Esophagus squamous epithelium (tissue), 5 donors: ENCODE data around the gene ADGRG2. TPM values are rescaled to one million over a fixed set of nuclear protein-coding genes. Genes with fewer than 3 reads are reported as not detected.

ENCODE experiments used
- DNase-seq: peaks from one replicate; lab custom pipeline; 2025; lab: John Stamatoyannopoulos, UW
- H3K27ac ChIP-seq, 4 donors: fragments of 200-600 bp; sonication (generic); one replicate each; pipeline ENCODE4 v1.5.1; 2016 to 2019; ENCODE audit warnings: mild to moderate bottlenecking in 1 of 4
- H3K27me3 ChIP-seq, 4 donors: fragments of 200-600 bp; sonication (generic); 1 replicate in 3 of 4; 2 replicates in 1 of 4; pipeline versions ENCODE4 v1.5.1 to v1.6.0; 2017 to 2021; ENCODE audit warnings: antibody characterized with exemption in 1 of 4
- H3K36me3 ChIP-seq, 3 donors: fragments of 200-600 bp; sonication (generic); one replicate each; pipeline ENCODE4 v1.5.1; 2016 to 2019
- H3K4me1 ChIP-seq, 3 donors: fragments of 200-600 bp; sonication (generic); one replicate each; pipeline ENCODE4 v1.5.1; 2017 to 2019
- H3K4me3 ChIP-seq, 4 donors: fragments of 200-600 bp; sonication (generic); 1 replicate in 3 of 4; 2 replicates in 1 of 4; pipeline ENCODE4 v1.5.1; 2016 to 2019; ENCODE audit warnings: mild to moderate bottlenecking in 2 of 4, moderate library complexity in 1 of 4
- H3K9me3 ChIP-seq, 3 donors: fragments of 200-600 bp; sonication (generic); one replicate each; pipeline ENCODE4 v1.5.1; 2016 to 2019
- CTCF ChIP-seq, 6 experiments: fragments of 450-650 bp in 4 of 6; fragments of 200-600 bp in 2 of 6; sonication (generic) in 2 of 6; IDR thresholded peaks; one replicate each; pipeline ENCODE4 v1.5.1; 2016 to 2019; ENCODE audit warnings: antibody characterized with exemption in 6 of 6, mild to moderate bottlenecking in 4 of 6, moderate library complexity in 4 of 6
- POLR2A ChIP-seq, 4 donors: fragments of 450-650 bp; IDR thresholded peaks; one replicate each; pipeline ENCODE4 v1.6.1; 2017; ENCODE audit warnings: antibody characterized with exemption in 4 of 4, mild to moderate bottlenecking in 4 of 4, moderate library complexity in 3 of 4
- WGBS, 2 donors: methylation state at CpG; one replicate each; pipeline ENCODE4 v1.1.5; 2018; 5-methylcytosine and 5-hydroxymethylcytosine counted together
- intact Hi-C: fragments of 100-400 bp; cut with DNase I; formaldehyde crosslinking; loops from one replicate; pipeline ENCODE4 v1.15.0; 2022
- total RNA-seq, 4 donors: library from RNA; depleted of rRNA; stranded (reverse); fragments of >200 nt; gene quantifications; one replicate each; pipeline ENCODE4 v1.1.0, GENCODE V29; 2016
- donor health status: DM: yes; HTN: yes; CAD: no.

Gene ADGRG2
- total RNA-seq, 4 donors from 2014 or later: 0.15 to 1.1 (median 0.56) TPM

- intact Hi-C loops: no loop called here
- WGBS, 2 donors: 76 to 92% methylated on average over 8 to 9 of the region's 9 CpGs
- Histone ChIP-seq H3K27me3 (no peaks in the 10 kb centered on the region), H3K27ac (no peak overlapping the region), H3K36me3 (no peaks in the 10 kb centered on the region), H3K9me3 (no peaks in the 10 kb centered on the region), H3K4me1 (no peaks in the 10 kb centered on the region), H3K4me3 (no peak overlapping the region)
- DNase-seq: no peak
- TF ChIP-seq CTCF (IDR thresholded peaks at IDR 0.05): no peak
- no peak for TF ChIP-seq POLR2A (IDR thresholded peaks at IDR 0.05)
Observed at GRCh38 chrX:19100586-19100985, 21.7 kb downstream of the ADGRG2 start.

GRCh38 chrX:19097553-19098283, 24.6 kb downstream of the ADGRG2 start:
- TF ChIP-seq CTCF (IDR thresholded peaks at IDR 0.05) (no peak), POLR2A (IDR thresholded peaks at IDR 0.05) (no peak)
- Histone ChIP-seq H3K36me3 (no peaks in the 10 kb centered on the region), H3K9me3 (no peaks in the 10 kb centered on the region), H3K4me1 (no peaks in the 10 kb centered on the region), H3K27me3 (no peaks in the 10 kb centered on the region), H3K4me3 (no peak overlapping the region), H3K27ac (no peak overlapping the region)
- no peak for DNase-seq
- intact Hi-C loops: no loop called here
- WGBS, 2 donors: 64 to 65% methylated on average over 5 to 10 of the region's 12 CpGs

DNA sequence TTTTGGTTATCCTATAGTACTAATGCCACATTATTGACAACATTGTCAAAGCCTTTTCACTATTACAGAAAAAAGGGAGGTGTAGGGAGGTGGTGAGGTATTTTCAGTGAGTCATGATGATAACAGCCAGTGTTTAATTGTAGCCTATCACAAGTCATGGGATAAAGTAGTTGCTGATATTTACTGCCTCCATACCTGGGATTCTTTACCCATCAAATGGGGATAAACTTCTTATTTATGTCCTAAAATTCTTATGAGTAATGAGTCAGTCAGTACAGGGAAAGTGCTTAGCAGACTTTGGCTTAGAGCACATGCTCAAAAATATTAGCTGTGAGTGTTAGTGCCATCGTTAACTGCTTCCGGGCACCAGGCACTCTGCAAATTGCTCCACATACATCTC, 25.7 kb downstream of the ADGRG2 start:
- no peak for TF ChIP-seq CTCF (IDR thresholded peaks at IDR 0.05)
- TF ChIP-seq POLR2A (IDR thresholded peaks at IDR 0.05): no peak
- Histone ChIP-seq H3K4me1 (no peaks in the 10 kb centered on the region), H3K27ac (no peak overlapping the region), H3K36me3 (no peaks in the 10 kb centered on the region), H3K9me3 (no peaks in the 10 kb centered on the region), H3K27me3 (no peaks in the 10 kb centered on the region), H3K4me3 (no peak overlapping the region)
- no peak for DNase-seq
- intact Hi-C loops: no loop called here
- 94% methylated on average over 2 of the region's 2 CpGs for WGBS, 2 donors

DNA sequence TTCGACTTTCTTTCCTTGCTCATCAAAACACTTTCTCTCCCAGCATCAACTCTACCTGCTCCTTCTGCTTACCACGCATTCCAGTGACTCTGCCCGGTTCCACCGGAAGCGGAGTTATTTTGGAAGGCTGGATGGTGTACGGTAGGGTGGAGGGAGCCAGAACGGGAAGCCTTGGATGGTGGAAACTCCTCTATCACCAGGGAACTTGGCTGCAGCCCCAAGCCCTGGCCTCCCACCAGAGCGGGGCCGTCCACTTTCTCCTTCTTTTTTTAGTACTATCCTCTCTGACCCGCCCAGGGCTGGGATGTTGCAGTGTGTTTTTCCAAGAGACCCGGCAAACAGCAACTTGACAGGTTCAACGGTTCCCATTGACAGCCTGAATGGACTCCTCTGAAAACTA, 27.6 kb downstream of the ADGRG2 start:
- TF ChIP-seq POLR2A (IDR thresholded peaks at IDR 0.05) (no peak), CTCF (IDR thresholded peaks at IDR 0.05) (no peak)
- Histone ChIP-seq H3K36me3 (no peaks in the 10 kb centered on the region), H3K4me3 (no peak overlapping the region), H3K27me3 (no peaks in the 10 kb centered on the region), H3K9me3 (peaks cover 0 to 2% (median 0%) of the 10 kb centered on the region in 3 donors), H3K4me1 (no peaks in the 10 kb centered on the region), H3K27ac (no peak overlapping the region)
- 74 to 77% methylated on average over 9 to 10 of the region's 12 CpGs for WGBS, 2 donors
- intact Hi-C loops: no loop called here
- no peak for DNase-seq

DNA sequence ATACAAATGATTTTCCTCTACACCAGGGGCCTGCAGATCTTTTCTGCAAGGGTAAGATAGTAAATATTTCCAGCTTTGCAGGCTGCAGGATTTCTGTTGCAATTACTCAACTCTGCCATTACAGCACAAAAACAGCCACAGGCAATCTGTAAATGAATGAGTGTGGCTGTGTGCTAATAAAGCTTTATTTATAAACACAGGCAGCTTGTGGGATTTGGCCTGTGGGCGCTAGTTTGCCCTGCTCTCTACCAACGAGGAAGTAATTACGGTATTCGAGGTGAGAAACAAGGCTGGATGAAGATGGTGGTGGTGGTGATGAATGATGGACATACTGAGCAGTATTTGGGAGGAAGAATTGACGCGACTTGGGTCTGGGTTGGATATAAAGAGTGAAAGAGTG, 30.7 kb downstream of the ADGRG2 start:
- Histone ChIP-seq H3K27ac (no peak overlapping the region), H3K4me1 (no peaks in the 10 kb centered on the region), H3K36me3 (no peaks in the 10 kb centered on the region), H3K27me3 (no peaks in the 10 kb centered on the region), H3K9me3 (peaks cover 0 to 6% (median 0%) of the 10 kb centered on the region in 3 donors), H3K4me3 (no peak overlapping the region)
- no peak for DNase-seq
- TF ChIP-seq POLR2A (IDR thresholded peaks at IDR 0.05) (no peak), CTCF (IDR thresholded peaks at IDR 0.05) (no peak)
- intact Hi-C loops: no loop called here
- WGBS, 2 donors: 86% methylated on average over 6 of the region's 6 CpGs
